Neural progenitor cell (in vitro differentiated cells): ENCODE data around the gene FRMPD4.

Experiments
- EZH2phosphoT487 ChIP-seq: fragments of 200-600 bp; sonication (generic); IDR thresholded peaks from 2 replicates; pipeline ENCODE4 v1.6.1; 2017; ENCODE audit warnings: antibody characterized with exemption
- TF ChIP-seq, protein P1 (sequence below): fragments of 200-600 bp; sonication (generic); IDR thresholded peaks from 2 replicates; pipeline ENCODE4 v1.5.1; 2017; ENCODE audit warnings: antibody characterized with exemption, mild to moderate bottlenecking

DNA sequence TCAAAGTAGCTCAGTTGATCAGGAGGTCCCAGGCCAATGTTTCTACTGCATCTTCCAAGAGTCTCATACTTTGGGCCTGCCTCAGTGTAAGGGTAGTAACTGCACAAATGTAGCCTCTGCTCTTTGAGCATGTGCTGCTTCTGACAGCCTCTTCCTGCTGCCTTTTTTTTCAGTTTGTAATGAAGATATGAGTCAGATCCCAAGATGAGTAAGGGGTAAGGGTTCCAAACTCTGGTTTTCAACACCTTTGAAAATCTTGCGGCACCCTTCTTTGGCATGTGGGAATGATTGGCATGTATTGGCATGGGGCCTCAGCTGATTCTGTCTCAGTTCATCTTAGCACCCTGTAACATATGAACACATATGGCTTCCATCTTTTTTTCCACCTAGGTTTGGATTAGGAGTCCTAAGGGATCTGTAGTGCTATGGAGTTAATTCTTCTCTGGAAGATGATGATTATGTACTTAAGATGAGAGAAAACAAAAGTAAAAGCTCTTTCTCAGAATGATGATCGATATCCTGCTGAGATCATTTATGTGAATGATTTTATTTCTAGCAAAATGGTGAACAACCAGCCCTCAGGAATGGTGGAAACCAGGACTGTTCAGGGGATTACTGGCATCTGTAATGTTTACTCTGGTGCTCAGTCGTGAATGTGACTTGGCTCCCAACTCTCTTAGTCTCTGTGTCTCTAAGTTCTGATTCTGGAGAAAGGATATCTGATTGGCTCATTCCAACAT is 534.3 kb downstream of the FRMPD4 start:
- TF ChIP-seq, protein P1, sequence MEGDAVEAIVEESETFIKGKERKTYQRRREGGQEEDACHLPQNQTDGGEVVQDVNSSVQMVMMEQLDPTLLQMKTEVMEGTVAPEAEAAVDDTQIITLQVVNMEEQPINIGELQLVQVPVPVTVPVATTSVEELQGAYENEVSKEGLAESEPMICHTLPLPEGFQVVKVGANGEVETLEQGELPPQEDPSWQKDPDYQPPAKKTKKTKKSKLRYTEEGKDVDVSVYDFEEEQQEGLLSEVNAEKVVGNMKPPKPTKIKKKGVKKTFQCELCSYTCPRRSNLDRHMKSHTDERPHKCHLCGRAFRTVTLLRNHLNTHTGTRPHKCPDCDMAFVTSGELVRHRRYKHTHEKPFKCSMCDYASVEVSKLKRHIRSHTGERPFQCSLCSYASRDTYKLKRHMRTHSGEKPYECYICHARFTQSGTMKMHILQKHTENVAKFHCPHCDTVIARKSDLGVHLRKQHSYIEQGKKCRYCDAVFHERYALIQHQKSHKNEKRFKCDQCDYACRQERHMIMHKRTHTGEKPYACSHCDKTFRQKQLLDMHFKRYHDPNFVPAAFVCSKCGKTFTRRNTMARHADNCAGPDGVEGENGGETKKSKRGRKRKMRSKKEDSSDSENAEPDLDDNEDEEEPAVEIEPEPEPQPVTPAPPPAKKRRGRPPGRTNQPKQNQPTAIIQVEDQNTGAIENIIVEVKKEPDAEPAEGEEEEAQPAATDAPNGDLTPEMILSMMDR, result no peak
- TF ChIP-seq EZH2phosphoT487, result no peak
